Activated CD8-positive, alpha-beta memory T cell treated with anti-CD3 and anti-CD28 coated beads for 36 hours (primary cell): ENCODE data around the gene DCAF11. TPM values are rescaled to one million over a fixed set of nuclear protein-coding genes. Genes with fewer than 3 reads are reported as not detected.

Source experiments
- CTCF ChIA-PET: fragments of 350-600 bp; sonication (Branson Sonifier 250); formaldehyde crosslinking; loops from one replicate; lab custom pipeline; 2021; ENCODE audit warnings: antibody characterized with exemption; lab: Charles Lee
- POLR2A ChIA-PET: fragments of 350-600 bp; sonication (Branson Sonifier 250); formaldehyde crosslinking; loops from one replicate; lab custom pipeline; 2021; ENCODE audit warnings: antibody characterized with exemption; lab: Charles Lee
- total RNA-seq, 2 experiments: library from RNA; stranded (reverse); gene quantifications; one replicate each; pipeline ENCODE4 v1.2.3, GENCODE V29; 2021

Gene DCAF11
- total RNA-seq, 2 experiments from 2014 or later, result 60.3 to 69.1 TPM

- ChIA-PET CTCF (interaction anchor here (1.1 kb wide), 1 partner anchor 9 kb away, joined by 3 read pairs; the partner anchor contains the start of gene PSME2), POLR2A (no interaction called here)
Observed at GRCh38 chr14:24155100-24155499, 40.5 kb downstream of the DCAF11 start.

GRCh38 chr14:24156840-24157239, 42.3 kb downstream of the DCAF11 start:
- ChIA-PET CTCF (interaction anchor here (0.5 to 0.6 kb wide), 2 partner anchors 13 to 20 kb away, joined by 3 to 6 read pairs; no protein-coding TSS in a partner anchor), POLR2A (interaction anchor here (0.6 kb wide), 1 partner anchor 13 kb away, joined by 6 read pairs; no protein-coding TSS in a partner anchor)

- ChIA-PET CTCF (no interaction called here), POLR2A (interaction anchor here (0.6 kb wide), 1 partner anchor 12 kb away, joined by 6 read pairs; no protein-coding TSS in a partner anchor)
Observed at GRCh38 chr14:24157331-24157730, 42.8 kb downstream of the DCAF11 start.

- ChIA-PET POLR2A (interaction anchor here (0.6 to 3.4 kb wide), 7 partner anchors 13 to 86 kb away, joined by 3 to 19 read pairs (median 10); partner anchors contain the start of genes DCAF11, EMC9, NRL and PSME1), CTCF (interaction anchor here (0.7 to 3.5 kb wide), 17 partner anchors 9 to 152 kb away, joined by 3 to 34 read pairs (median 9); partner anchors contain the start of genes DCAF11, NRL, PCK2 and PSME1)
Observed at GRCh38 chr14:24159777-24160498, 45.4 kb downstream of the DCAF11 start.

GRCh38 chr14:24160499-24160849, 45.9 kb downstream of the DCAF11 start:
- ChIA-PET CTCF (interaction anchor here (0.7 to 3.5 kb wide), 27 partner anchors 9 to 152 kb away, joined by 3 to 34 read pairs (median 5); partner anchors contain the start of genes DCAF11, EMC9, GMPR2 and IPO4), POLR2A (interaction anchor here (0.6 to 3.4 kb wide), 12 partner anchors 8 to 85 kb away, joined by 3 to 19 read pairs (median 9); partner anchors contain the start of genes CHMP4A, DCAF11, EMC9 and IPO4)

- CTCF ChIA-PET, result interaction anchor here (0.6 to 3.5 kb wide), 34 partner anchors 9 to 184 kb away, joined by 3 to 34 read pairs (median 5); partner anchors contain the start of genes CHMP4A, DCAF11, EMC9 and GMPR2
- POLR2A ChIA-PET, result interaction anchor here (0.9 to 3.4 kb wide), 12 partner anchors 9 to 53 kb away, joined by 3 to 19 read pairs (median 8); partner anchors contain the start of genes CHMP4A, DCAF11, EMC9 and IPO4
Observed at GRCh38 chr14:24160850-24161804, 46.5 kb downstream of the DCAF11 start, which contains the start of gene IRF9. Gene IRF9, plus strand, starts transcription at chr14:24161265. Its CDS starts 880 bp downstream, at chr14:24162145.

- ChIA-PET POLR2A (interaction anchor here (0.6 to 3.4 kb wide), 6 partner anchors 11 to 52 kb away, joined by 3 to 19 read pairs (median 9); partner anchors contain the start of genes CHMP4A, IPO4, PSME1 and REC8), CTCF (interaction anchor here (0.7 to 3.5 kb wide), 14 partner anchors 11 to 136 kb away, joined by 3 to 34 read pairs (median 6); partner anchors contain the start of genes EMC9, PCK2, PSME1 and RNF31)
Observed at GRCh38 chr14:24162093-24162492, 47.5 kb downstream of the DCAF11 start.

GRCh38 chr14:24164518-24164991, 50.0 kb downstream of the DCAF11 start:
- ChIA-PET CTCF (interaction anchor here (1.1 to 1.6 kb wide), 3 partner anchors 11 to 74 kb away, joined by 3 read pairs; no protein-coding TSS in a partner anchor), POLR2A (interaction anchor here (1.7 kb wide), 1 partner anchor 16 kb away, joined by 5 read pairs; no protein-coding TSS in a partner anchor)

- ChIA-PET POLR2A (interaction anchor here (1.0 kb wide), 1 partner anchor 14 kb away, joined by 3 read pairs; no protein-coding TSS in a partner anchor), CTCF (interaction anchor here (1.1 to 1.6 kb wide), 2 partner anchors 14 to 76 kb away, joined by 3 read pairs; no protein-coding TSS in a partner anchor)
Observed at GRCh38 chr14:24165785-24166184, 51.2 kb downstream of the DCAF11 start.

GRCh38 chr14:24167469-24168114, 53.0 kb downstream of the DCAF11 start:
- ChIA-PET CTCF (no interaction called here), POLR2A (no interaction called here)

GRCh38 chr14:24171422-24172260, 57.1 kb downstream of the DCAF11 start, which contains the start of gene REC8:
Gene REC8, plus strand, starts transcription at chr14:24172080. Its CDS starts 473 bp downstream, at chr14:24172553.
- ChIA-PET CTCF (interaction anchor here (1.9 kb wide), 2 partner anchors 11 to 63 kb away, joined by 4 to 9 read pairs; partner anchors contain the start of gene IRF9), POLR2A (interaction anchor here (1.6 to 2.4 kb wide), 2 partner anchors 10 to 11 kb away, joined by 7 to 9 read pairs; partner anchors contain the start of gene IRF9)

GRCh38 chr14:24172261-24172860, 57.8 kb downstream of the DCAF11 start:
- POLR2A ChIA-PET, result interaction anchor here (1.3 to 2.4 kb wide), 2 partner anchors 11 to 41 kb away, joined by 5 to 9 read pairs; partner anchors contain the start of genes CHMP4A and IRF9
- CTCF ChIA-PET, result interaction anchor here (1.3 to 1.9 kb wide), 4 partner anchors 11 to 63 kb away, joined by 3 to 9 read pairs (median 6); partner anchors contain the start of genes IRF9 and MDP1

- ChIA-PET CTCF (interaction anchor here (0.8 to 1.6 kb wide), 4 partner anchors 12 to 219 kb away, joined by 3 to 7 read pairs (median 3); partner anchors contain the start of genes DHRS4, IRF9 and MDP1), POLR2A (interaction anchor here (0.5 to 2.4 kb wide), 3 partner anchors 12 to 40 kb away, joined by 4 to 9 read pairs (median 5); partner anchors contain the start of genes CHMP4A and IRF9)
Observed at GRCh38 chr14:24172871-24173281, 58.3 kb downstream of the DCAF11 start.
